A549 (cell line): ENCODE data around the gene MS4A2. TPM values are rescaled to one million over a fixed set of nuclear protein-coding genes. Genes with fewer than 3 reads are reported as not detected.
"Not testable (repeated sequence)": the region's sequence is repeated elsewhere in the genome, so short reads cannot be mapped to it uniquely, and the experiment has no call there.

Experiments used
- ATAC-seq, 2 experiments: fragments of 200-7000 bp in 1 of 2; fragments of >200 bp in 1 of 2; cut with Nextera tagmentation in 1 of 2; cut with Tn5 transposase in 1 of 2; 3 replicates each; pipeline versions ENCODE4 v1.8.0 to v1.9.1; 2018 to 2020; ENCODE audit warnings: mild to moderate bottlenecking in 1 of 2, moderate library complexity in 1 of 2
- CTCF ChIA-PET: fragments of 300-600 bp; sonication (Branson Sonifier 250); formaldehyde crosslinking; extraction: SDS; loops from one replicate; lab custom pipeline; 2021; ENCODE audit warnings: antibody characterized with exemption, inconsistent platforms; lab: Yijun Ruan, JAX
- POLR2A ChIA-PET: fragments of 350-600 bp; formaldehyde crosslinking; extraction: SDS; loops from one replicate; lab custom pipeline; 2021; ENCODE audit warnings: antibody characterized with exemption, inconsistent platforms; lab: Yijun Ruan, JAX
- DNase-seq, 2 experiments: peaks; one replicate each; pipeline versions ENCODE4 v3.0.0 to v3.0.0-alpha.2; 2011 to 2016; ENCODE audit warnings: low read depth in 1 of 2, low spot score in 1 of 2
- FAIRE-seq: peaks from 2 replicates; lab custom pipeline; 2011; peaks lifted over from hg19 to GRCh38; lab: Jason Lieb, UNC
- H3K27ac ChIP-seq, 2 experiments: fragments of >200 bp; sonication (Bioruptor Twin); formaldehyde crosslinking; 3 replicates each; pipeline ENCODE4 v1.5.1; 2016 to 2017
- H3K4me1 ChIP-seq: fragments of >200 bp; sonication (Bioruptor Twin); formaldehyde crosslinking; 3 replicates; pipeline ENCODE4 v1.6.1; 2016
- H3K4me2 ChIP-seq: fragments of >200 bp; sonication (Bioruptor Twin); formaldehyde crosslinking; 3 replicates; pipeline ENCODE4 v1.6.1; 2016
- H3K4me3 ChIP-seq: fragments of >200 bp; sonication (Bioruptor Twin); formaldehyde crosslinking; 3 replicates; pipeline ENCODE4 v1.5.1; 2016
- H3K9me3 ChIP-seq: fragments of >200 bp; sonication (Bioruptor Twin); formaldehyde crosslinking; 3 replicates; pipeline ENCODE4 v1.6.1; 2016
- BHLHE40 ChIP-seq: IDR thresholded peaks from 2 replicates; pipeline ENCODE4 v1.6.1; 2012; ENCODE audit warnings: low read depth, low read length, inconsistent platforms
- EHF ChIP-seq: fragments of 250-450 bp; sonication (Bioruptor Pico); IDR thresholded peaks from 2 replicates; pipeline ENCODE4 v1.5.0; 2020; ENCODE audit warnings: mild to moderate bottlenecking
- ESRRA ChIP-seq: fragments of 150-350 bp; IDR thresholded peaks from 2 replicates; pipeline ENCODE4 v1.6.1; 2014; ENCODE audit warnings: mild to moderate bottlenecking, low read length, borderline replicate concordance
- FOXS1 ChIP-seq: fragments of 250-450 bp; sonication (Bioruptor Pico); IDR thresholded peaks from 2 replicates; pipeline ENCODE4 v1.5.0; 2020; ENCODE audit warnings: mild to moderate bottlenecking, moderate library complexity
- JUN ChIP-seq, 2 experiments: fragments of >200 bp; sonication (Bioruptor Twin); formaldehyde crosslinking; IDR thresholded peaks; 2 replicates in 1 of 2; 3 replicates in 1 of 2; pipeline ENCODE4 v1.6.1; 2016 to 2017
- JUNB ChIP-seq: fragments of >200 bp; sonication (Bioruptor Twin); formaldehyde crosslinking; IDR thresholded peaks from 2 replicates; pipeline ENCODE4 v1.6.1; 2016
- MAFK ChIP-seq: fragments of 450-650 bp; IDR thresholded peaks from 2 replicates; pipeline ENCODE4 v1.6.1; 2014; ENCODE audit not compliant: partially characterized antibody
- NPAS2 ChIP-seq: fragments of 250-450 bp; sonication (Bioruptor Pico); IDR thresholded peaks from 2 replicates; pipeline ENCODE4 v1.8.0; 2022; ENCODE audit warnings: mild to moderate bottlenecking, moderate library complexity, borderline replicate concordance
- NR3C1 ChIP-seq: fragments of >200 bp; sonication (Bioruptor Twin); formaldehyde crosslinking; IDR thresholded peaks from 3 replicates; pipeline ENCODE4 v1.6.1; 2017
- POLR2A ChIP-seq: IDR thresholded peaks from 2 replicates; pipeline ENCODE4 v1.6.1; 2012; ENCODE audit warnings: mild to moderate bottlenecking, low read length
- RARB ChIP-seq: fragments of 250-450 bp; sonication (Bioruptor Pico); IDR thresholded peaks from 2 replicates; pipeline ENCODE4 v1.8.0; 2021; ENCODE audit warnings: mild to moderate bottlenecking, moderate library complexity
- TP53 ChIP-seq: fragments of 250-450 bp; sonication (Bioruptor Pico); IDR thresholded peaks from 2 replicates; pipeline ENCODE4 v1.5.0; 2021; ENCODE audit warnings: mild to moderate bottlenecking, moderate library complexity
- ZC3H11A ChIP-seq: fragments of 450-650 bp; IDR thresholded peaks from 2 replicates; pipeline ENCODE4 v1.6.1; 2014; ENCODE audit warnings: antibody characterized with exemption, mild to moderate bottlenecking
- WGBS: methylation state at CpG from one replicate; pipeline ENCODE4 v1.1.6; 2017; ENCODE audit errors: missing lambda C conversion rate; 5-methylcytosine and 5-hydroxymethylcytosine counted together
- polyA plus RNA-seq, 4 experiments: library from polyadenylated mRNA; depleted of rRNA in 3 of 4; stranded (reverse); fragments of >200 nt; fragmentation: RNase III in 1 of 4; extraction: RNeasy Plus Mini Kit Qiagen cat#74134 plus additional on column Dnase treatment in 1 of 4; gene quantifications; 2 replicates in 3 of 4; 3 replicates in 1 of 4; pipeline ENCODE4 v1.2.3, GENCODE V29; 2011 to 2017
- TF ChIP-seq, protein P1 (sequence below): fragments of 200-600 bp; sonication (generic); IDR thresholded peaks from 2 replicates; pipeline ENCODE4 v1.6.1; 2016; ENCODE audit warnings: antibody characterized with exemption, mild to moderate bottlenecking, moderate library complexity
- TF ChIP-seq, protein P2 (sequence below): fragments of >200 bp; sonication (Bioruptor Twin); formaldehyde crosslinking; IDR thresholded peaks from 3 replicates; pipeline ENCODE4 v1.6.1; 2016
- TF ChIP-seq, protein P3 (sequence below): IDR thresholded peaks from 2 replicates; pipeline ENCODE4 v1.6.1; 2012
- TF ChIP-seq, protein P4 (sequence below): IDR thresholded peaks from 2 replicates; pipeline ENCODE4 v1.6.1; 2012
- TF ChIP-seq, protein P5 (sequence below): fragments of 250-450 bp; sonication (Bioruptor Pico); IDR thresholded peaks from 2 replicates; pipeline ENCODE4 v1.5.0; 2020; ENCODE audit warnings: low read depth, mild to moderate bottlenecking, moderate library complexity

The MS4A2 gene
- polyA plus RNA-seq, 2 of the 4 experiments (the other 2 are of a cell fraction): not detected

DNA sequence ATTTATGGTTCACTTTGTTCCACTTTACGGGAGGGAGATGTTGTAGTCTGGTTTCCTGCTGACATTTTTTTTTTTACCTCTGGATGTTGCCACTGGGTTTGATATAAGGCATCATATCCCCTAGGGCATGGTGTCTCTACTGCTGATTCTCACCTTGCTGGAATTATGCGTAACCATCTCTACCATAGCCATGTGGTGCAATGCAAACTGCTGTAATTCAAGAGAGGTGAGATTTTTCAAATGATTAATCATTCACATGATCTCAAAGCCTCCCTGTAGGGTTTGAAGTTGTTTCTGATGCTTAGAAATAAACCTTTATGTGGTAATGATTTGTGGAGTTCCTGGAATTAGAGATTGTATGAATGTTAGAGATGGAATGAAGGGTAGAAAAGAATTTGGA lies 19.0 kb upstream of the MS4A2 start:
- no peak for DNase-seq

DNA sequence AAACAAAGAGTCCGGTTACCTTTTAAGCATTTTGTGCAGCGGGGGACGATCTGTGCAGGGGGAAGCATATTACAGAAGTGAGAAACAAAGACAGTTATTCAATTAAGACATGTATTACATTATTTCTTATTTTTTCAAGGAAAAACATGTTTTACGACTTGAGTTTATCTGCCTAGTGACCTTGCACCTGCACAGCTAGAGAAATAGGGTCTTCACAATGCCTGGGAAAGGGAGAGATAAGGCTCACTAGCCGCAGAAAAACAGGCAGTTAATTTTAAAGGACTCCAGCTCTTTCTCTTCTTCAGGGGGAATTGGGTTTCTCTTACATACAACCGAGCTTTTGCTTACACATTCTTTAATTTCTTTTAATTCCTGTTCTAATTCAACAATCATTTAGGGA lies 16.8 kb upstream of the MS4A2 start:
- WGBS: 28% methylated on average over 6 of the region's 6 CpGs

More for the DNA sequence above, 19.0 kb upstream of the MS4A2 start:
- no peaks in the 10 kb centered on the region for H3K9me3 ChIP-seq
- H3K27ac ChIP-seq: no peak overlapping the region
- CTCF ChIA-PET: interaction anchor here (1.5 kb wide), 1 partner anchor 195 kb away, joined by 3 read pairs; no protein-coding TSS in a partner anchor
- H3K4me2 ChIP-seq: no peak overlapping the region
- no peaks in the 10 kb centered on the region for H3K4me1 ChIP-seq
- POLR2A ChIA-PET: no interaction called here
- no peak for ATAC-seq
- 5% methylated on average over 2 of the region's 2 CpGs for WGBS
- TF ChIP-seq FOXS1 (CRISPR knock-in tag) (no peak), NPAS2 (CRISPR knock-in tag) (no peak), JUN (IDR thresholded peaks at IDR 0.05) (no peak), BHLHE40 (no peak), ESRRA (no peak), EHF (CRISPR knock-in tag) (no peak), ZC3H11A (no peak), TP53 (no peak), NR3C1 (no peak), JUNB (no peak), RARB (CRISPR knock-in tag) (no peak), POLR2A (no peak)
- TF ChIP-seq, protein P1, sequence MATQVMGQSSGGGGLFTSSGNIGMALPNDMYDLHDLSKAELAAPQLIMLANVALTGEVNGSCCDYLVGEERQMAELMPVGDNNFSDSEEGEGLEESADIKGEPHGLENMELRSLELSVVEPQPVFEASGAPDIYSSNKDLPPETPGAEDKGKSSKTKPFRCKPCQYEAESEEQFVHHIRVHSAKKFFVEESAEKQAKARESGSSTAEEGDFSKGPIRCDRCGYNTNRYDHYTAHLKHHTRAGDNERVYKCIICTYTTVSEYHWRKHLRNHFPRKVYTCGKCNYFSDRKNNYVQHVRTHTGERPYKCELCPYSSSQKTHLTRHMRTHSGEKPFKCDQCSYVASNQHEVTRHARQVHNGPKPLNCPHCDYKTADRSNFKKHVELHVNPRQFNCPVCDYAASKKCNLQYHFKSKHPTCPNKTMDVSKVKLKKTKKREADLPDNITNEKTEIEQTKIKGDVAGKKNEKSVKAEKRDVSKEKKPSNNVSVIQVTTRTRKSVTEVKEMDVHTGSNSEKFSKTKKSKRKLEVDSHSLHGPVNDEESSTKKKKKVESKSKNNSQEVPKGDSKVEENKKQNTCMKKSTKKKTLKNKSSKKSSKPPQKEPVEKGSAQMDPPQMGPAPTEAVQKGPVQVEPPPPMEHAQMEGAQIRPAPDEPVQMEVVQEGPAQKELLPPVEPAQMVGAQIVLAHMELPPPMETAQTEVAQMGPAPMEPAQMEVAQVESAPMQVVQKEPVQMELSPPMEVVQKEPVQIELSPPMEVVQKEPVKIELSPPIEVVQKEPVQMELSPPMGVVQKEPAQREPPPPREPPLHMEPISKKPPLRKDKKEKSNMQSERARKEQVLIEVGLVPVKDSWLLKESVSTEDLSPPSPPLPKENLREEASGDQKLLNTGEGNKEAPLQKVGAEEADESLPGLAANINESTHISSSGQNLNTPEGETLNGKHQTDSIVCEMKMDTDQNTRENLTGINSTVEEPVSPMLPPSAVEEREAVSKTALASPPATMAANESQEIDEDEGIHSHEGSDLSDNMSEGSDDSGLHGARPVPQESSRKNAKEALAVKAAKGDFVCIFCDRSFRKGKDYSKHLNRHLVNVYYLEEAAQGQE: no peak
- TF ChIP-seq, protein P2, sequence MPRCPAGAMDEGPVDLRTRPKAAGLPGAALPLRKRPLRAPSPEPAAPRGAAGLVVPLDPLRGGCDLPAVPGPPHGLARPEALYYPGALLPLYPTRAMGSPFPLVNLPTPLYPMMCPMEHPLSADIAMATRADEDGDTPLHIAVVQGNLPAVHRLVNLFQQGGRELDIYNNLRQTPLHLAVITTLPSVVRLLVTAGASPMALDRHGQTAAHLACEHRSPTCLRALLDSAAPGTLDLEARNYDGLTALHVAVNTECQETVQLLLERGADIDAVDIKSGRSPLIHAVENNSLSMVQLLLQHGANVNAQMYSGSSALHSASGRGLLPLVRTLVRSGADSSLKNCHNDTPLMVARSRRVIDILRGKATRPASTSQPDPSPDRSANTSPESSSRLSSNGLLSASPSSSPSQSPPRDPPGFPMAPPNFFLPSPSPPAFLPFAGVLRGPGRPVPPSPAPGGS: no peak
- TF ChIP-seq, protein P3, sequence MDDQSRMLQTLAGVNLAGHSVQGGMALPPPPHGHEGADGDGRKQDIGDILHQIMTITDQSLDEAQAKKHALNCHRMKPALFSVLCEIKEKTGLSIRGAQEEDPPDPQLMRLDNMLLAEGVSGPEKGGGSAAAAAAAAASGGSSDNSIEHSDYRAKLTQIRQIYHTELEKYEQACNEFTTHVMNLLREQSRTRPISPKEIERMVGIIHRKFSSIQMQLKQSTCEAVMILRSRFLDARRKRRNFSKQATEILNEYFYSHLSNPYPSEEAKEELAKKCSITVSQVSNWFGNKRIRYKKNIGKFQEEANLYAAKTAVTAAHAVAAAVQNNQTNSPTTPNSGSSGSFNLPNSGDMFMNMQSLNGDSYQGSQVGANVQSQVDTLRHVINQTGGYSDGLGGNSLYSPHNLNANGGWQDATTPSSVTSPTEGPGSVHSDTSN: no peak
- TF ChIP-seq, protein P4, sequence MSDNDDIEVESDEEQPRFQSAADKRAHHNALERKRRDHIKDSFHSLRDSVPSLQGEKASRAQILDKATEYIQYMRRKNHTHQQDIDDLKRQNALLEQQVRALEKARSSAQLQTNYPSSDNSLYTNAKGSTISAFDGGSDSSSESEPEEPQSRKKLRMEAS: no peak
- FAIRE-seq: no peak
- no peak overlapping the region for H3K4me3 ChIP-seq

DNA sequence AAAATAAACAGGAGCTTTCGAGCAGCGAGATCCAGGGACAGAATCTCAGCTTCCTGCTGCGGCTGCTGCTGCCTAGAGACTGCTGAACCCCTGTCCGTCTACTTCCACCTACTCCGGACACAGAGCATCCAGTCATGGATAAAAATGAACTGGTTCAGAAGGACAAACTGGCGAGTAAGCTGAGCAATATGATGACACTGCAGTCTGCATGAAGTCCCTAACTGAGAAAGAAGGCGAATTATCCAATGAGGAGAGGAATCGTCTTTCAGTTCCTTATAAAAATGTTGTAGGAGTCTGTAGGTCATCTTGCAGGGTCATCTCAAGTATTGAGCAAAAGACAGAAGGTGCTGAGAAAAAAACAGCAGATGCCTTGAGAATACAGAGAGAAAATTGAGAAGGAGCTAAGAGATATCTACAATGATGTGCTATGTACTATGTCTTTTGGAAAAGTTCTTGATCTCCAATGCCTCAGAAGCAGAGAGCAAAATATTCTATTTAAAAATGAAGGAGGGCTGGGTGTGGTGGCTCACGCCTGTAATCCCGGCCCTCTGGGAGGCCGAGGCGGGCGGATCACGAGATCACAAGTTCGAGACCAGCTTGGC lies 11.1 kb upstream of the MS4A2 start:
- CTCF ChIA-PET: interaction anchor here (0.9 kb wide), 1 partner anchor 11 kb away, joined by 3 read pairs; no protein-coding TSS in a partner anchor

More for the DNA sequence above, 16.8 kb upstream of the MS4A2 start:
- FAIRE-seq, ATAC-seq, CTCF ChIA-PET, DNase-seq, H3K4me1 ChIP-seq, H3K27ac ChIP-seq, H3K9me3 ChIP-seq, POLR2A ChIA-PET, H3K4me3 ChIP-seq, H3K4me2 ChIP-seq: not testable (repeated sequence)

More for the DNA sequence above, 11.1 kb upstream of the MS4A2 start:
- ATAC-seq (no peak), DNase-seq (no peak), FAIRE-seq (no peak)
- TF ChIP-seq MAFK: peak; percentile 14
- TF ChIP-seq, protein P5, sequence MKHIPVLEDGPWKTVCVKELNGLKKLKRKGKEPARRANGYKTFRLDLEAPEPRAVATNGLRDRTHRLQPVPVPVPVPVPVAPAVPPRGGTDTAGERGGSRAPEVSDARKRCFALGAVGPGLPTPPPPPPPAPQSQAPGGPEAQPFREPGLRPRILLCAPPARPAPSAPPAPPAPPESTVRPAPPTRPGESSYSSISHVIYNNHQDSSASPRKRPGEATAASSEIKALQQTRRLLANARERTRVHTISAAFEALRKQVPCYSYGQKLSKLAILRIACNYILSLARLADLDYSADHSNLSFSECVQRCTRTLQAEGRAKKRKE (CRISPR knock-in tag): no peak
- H3K4me3 ChIP-seq: no peak overlapping the region
- POLR2A ChIA-PET: no interaction called here
- WGBS: 12% methylated on average over 15 of the region's 15 CpGs
- no peak overlapping the region for H3K27ac ChIP-seq
- no peak overlapping the region for H3K4me2 ChIP-seq
- no peaks in the 10 kb centered on the region for H3K4me1 ChIP-seq
- H3K9me3 ChIP-seq: no peaks in the 10 kb centered on the region
